ENCODE data around the gene TCF12. TPM values are rescaled to one million over a fixed set of nuclear protein-coding genes. Genes with fewer than 3 reads are reported as not detected.

Gene TCF12
- polyA plus RNA-seq, 3 donors = 15.8 to 52.5 (median 27.6) TPM

DNA sequence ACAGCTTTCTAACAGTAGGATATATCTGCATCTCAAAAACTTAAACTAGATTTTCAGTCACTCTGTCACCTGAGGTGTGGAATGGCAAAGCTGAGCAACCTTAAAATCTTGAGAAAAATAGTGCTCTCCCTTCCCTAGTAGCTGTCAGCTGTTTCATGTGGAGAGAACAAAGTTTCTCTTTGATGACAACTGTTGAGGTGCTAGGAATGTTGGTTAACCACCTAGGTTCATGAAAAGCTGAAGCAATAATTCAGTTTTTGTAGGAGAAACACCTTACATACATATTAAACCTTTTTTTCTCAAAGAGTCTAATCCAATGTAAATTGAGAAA is 40.8 kb downstream of the TCF12 start:
- Histone ChIP-seq H3K4me1 (ENCODE audit: control insufficient read depth in 1 of 2, insufficient read depth in 2 of 2, low read length in 2 of 2) (no peaks in the 10 kb centered on the region), H3K27me3 (ENCODE audit: control insufficient read depth in 2 of 2, insufficient read depth in 2 of 2, low read length in 2 of 2) (no peaks in the 10 kb centered on the region), H3K36me3 (replicated peaks in 1 of 2; ENCODE audit: control insufficient read depth in 1 of 2, insufficient read depth in 2 of 2, low read length in 2 of 2) (no peaks in the 10 kb centered on the region), H2AFZ (ENCODE audit: insufficient read depth, low read depth, low read length, poor library complexity, severe bottlenecking) (no peak overlapping the region), H3K4me3 (replicated peaks in 1 of 3; ENCODE audit: low read depth in 2 of 3, low read length in 3 of 3) (no peak overlapping the region), H3K4me2 (replicated peaks; ENCODE audit: extremely low read depth, low read length, poor library complexity, severe bottlenecking) (no peak overlapping the region), H3K79me2 (ENCODE audit: insufficient read depth, low read length) (peaks cover 87% of the 10 kb centered on the region), H3K27ac (ENCODE audit: low read depth in 1 of 2, low read length in 2 of 2) (no peak overlapping the region), H4K20me1 (ENCODE audit: insufficient read depth, low read length) (peaks cover 69% of the 10 kb centered on the region), H3K9ac (ENCODE audit: insufficient read depth, low read length, poor library complexity, severe bottlenecking) (no peak overlapping the region), H3K9me3 (replicated peaks in 1 of 2; ENCODE audit: control insufficient read depth in 1 of 2, insufficient read depth in 1 of 2, low read length in 2 of 2) (no peaks in the 10 kb centered on the region)
- Mint-ChIP-seq H3K4me1 (peaks cover 10% of the 10 kb centered on the region), H3K36me3 (peaks cover 6 to 9% of the 10 kb centered on the region in 2 donors), H3K9me3 (peaks cover 0 to 17% (median 5%) of the 10 kb centered on the region in 7 donors), H3K4me3 (no peak overlapping the region), H3K27me3 (ENCODE audit: low read depth in 3 of 3) (peaks cover 0 to 2% (median 0%) of the 10 kb centered on the region in 3 donors), H3K27ac (no peak overlapping the region)
- DNase-seq = no peak
- intact Hi-C loops (cut with micrococcal nuclease) = no loop called here
- TF ChIP-seq, protein P1, sequence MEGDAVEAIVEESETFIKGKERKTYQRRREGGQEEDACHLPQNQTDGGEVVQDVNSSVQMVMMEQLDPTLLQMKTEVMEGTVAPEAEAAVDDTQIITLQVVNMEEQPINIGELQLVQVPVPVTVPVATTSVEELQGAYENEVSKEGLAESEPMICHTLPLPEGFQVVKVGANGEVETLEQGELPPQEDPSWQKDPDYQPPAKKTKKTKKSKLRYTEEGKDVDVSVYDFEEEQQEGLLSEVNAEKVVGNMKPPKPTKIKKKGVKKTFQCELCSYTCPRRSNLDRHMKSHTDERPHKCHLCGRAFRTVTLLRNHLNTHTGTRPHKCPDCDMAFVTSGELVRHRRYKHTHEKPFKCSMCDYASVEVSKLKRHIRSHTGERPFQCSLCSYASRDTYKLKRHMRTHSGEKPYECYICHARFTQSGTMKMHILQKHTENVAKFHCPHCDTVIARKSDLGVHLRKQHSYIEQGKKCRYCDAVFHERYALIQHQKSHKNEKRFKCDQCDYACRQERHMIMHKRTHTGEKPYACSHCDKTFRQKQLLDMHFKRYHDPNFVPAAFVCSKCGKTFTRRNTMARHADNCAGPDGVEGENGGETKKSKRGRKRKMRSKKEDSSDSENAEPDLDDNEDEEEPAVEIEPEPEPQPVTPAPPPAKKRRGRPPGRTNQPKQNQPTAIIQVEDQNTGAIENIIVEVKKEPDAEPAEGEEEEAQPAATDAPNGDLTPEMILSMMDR (IDR thresholded peaks at IDR 0.05) = no peak

DNA sequence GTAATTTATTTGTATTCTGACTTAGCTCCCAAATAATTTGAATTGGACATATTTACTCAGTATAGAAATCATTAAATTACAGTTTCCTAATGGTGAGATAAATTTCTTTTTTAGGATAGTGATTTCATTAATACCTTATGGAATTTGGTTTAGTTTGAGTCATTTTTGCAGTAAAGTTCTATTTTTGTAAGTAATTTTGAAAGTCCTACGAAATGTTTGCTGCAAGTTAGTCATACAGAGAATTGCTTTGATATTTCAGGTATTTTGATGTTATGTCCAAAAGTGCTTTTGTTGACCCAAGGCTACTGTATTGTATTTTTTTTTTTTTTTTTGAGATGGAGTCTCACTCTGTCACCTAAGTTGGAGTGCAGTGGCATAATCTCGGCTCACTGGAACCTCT is 41.7 kb downstream of the TCF12 start:
- intact Hi-C loops (cut with micrococcal nuclease) = no loop called here
- Mint-ChIP-seq H3K27me3 (ENCODE audit: low read depth in 3 of 3) (peaks cover 0 to 2% (median 0%) of the 10 kb centered on the region in 3 donors), H3K4me3 (no peak overlapping the region), H3K27ac (no peak overlapping the region), H3K36me3 (peaks cover 0 to 4% of the 10 kb centered on the region in 2 donors), H3K9me3 (peaks cover 0 to 9% (median 0%) of the 10 kb centered on the region in 7 donors), H3K4me1 (peaks cover 12% of the 10 kb centered on the region)
- DNase-seq = no peak
- no peak overlapping the region for H3K27ac ChIP-seq (ENCODE audit: low read depth in 1 of 2, low read length in 2 of 2)
- H3K4me1 ChIP-seq (ENCODE audit: control insufficient read depth in 1 of 2, insufficient read depth in 2 of 2, low read length in 2 of 2) = no peaks in the 10 kb centered on the region
- H3K79me2 ChIP-seq (ENCODE audit: insufficient read depth, low read length) = peaks cover 93% of the 10 kb centered on the region
- H4K20me1 ChIP-seq (ENCODE audit: insufficient read depth, low read length) = peaks cover 76% of the 10 kb centered on the region
- H2AFZ ChIP-seq (ENCODE audit: insufficient read depth, low read depth, low read length, poor library complexity, severe bottlenecking) = no peak overlapping the region
- TF ChIP-seq, protein P1 (IDR thresholded peaks at IDR 0.05) = no peak
- H3K4me2 ChIP-seq (replicated peaks; ENCODE audit: extremely low read depth, low read length, poor library complexity, severe bottlenecking) = no peak overlapping the region
- H3K9ac ChIP-seq (ENCODE audit: insufficient read depth, low read length, poor library complexity, severe bottlenecking) = no peak overlapping the region
- no peaks in the 10 kb centered on the region for H3K36me3 ChIP-seq (replicated peaks in 1 of 2; ENCODE audit: control insufficient read depth in 1 of 2, insufficient read depth in 2 of 2, low read length in 2 of 2)
- WGBS (ENCODE audit: insufficient coverage) = 88% methylated on average over 1 of the region's 2 CpGs
- no peak overlapping the region for H3K4me3 ChIP-seq (replicated peaks in 1 of 3; ENCODE audit: low read depth in 2 of 3, low read length in 3 of 3)
- no peaks in the 10 kb centered on the region for H3K27me3 ChIP-seq (ENCODE audit: control insufficient read depth in 2 of 2, insufficient read depth in 2 of 2, low read length in 2 of 2)
- H3K9me3 ChIP-seq (replicated peaks in 1 of 2; ENCODE audit: control insufficient read depth in 1 of 2, insufficient read depth in 1 of 2, low read length in 2 of 2) = no peaks in the 10 kb centered on the region

Data from CD14-positive monocyte (primary cell).